Left ventricle myocardium inferior (tissue), 1 donor: ENCODE data around the gene FAM13C. TPM values are rescaled to one million over a fixed set of nuclear protein-coding genes. Genes with fewer than 3 reads are reported as not detected.
"Not testable (repeated sequence)": the region's sequence is repeated elsewhere in the genome, so short reads cannot be mapped to it uniquely, and the experiment has no call there.

Source experiments
- DNase-seq: peaks from one replicate; pipeline ENCODE4 v3.0.0-alpha.2; 2020
- H3K27ac ChIP-seq: fragments of 200-600 bp; replicated peaks from 2 replicates; pipeline ENCODE4 v1.8.0; 2021
- H3K27me3 ChIP-seq: fragments of 200-600 bp; 2 replicates; pipeline ENCODE4 v1.8.0; 2021; ENCODE audit warnings: low read depth
- H3K36me3 ChIP-seq: fragments of 200-600 bp; 2 replicates; pipeline ENCODE4 v1.8.0; 2021
- H3K4me1 ChIP-seq: fragments of 200-600 bp; 2 replicates; pipeline ENCODE4 v1.8.0; 2021
- H3K4me3 ChIP-seq: fragments of 200-600 bp; 2 replicates; pipeline ENCODE4 v1.8.0; 2021; ENCODE audit warnings: mild to moderate bottlenecking, moderate library complexity
- H3K9me3 ChIP-seq: fragments of 200-600 bp; replicated peaks from 2 replicates; pipeline ENCODE4 v1.8.0; 2021
- intact Hi-C: fragments of 100-400 bp; cut with micrococcal nuclease; formaldehyde crosslinking; loops from one replicate; pipeline ENCODE4 v1.11.0; 2022
- total RNA-seq: library from RNA; stranded (reverse); fragmentation: NEBNext Ultra II Directional; extraction: Animal tissue kit (Norgen Biotek cat#: 25700); gene quantifications from one replicate; pipeline ENCODE4 v1.2.1, GENCODE V29; 2021
- TF ChIP-seq, protein P1 (sequence below): fragments of 200-600 bp; IDR thresholded peaks from 2 replicates; pipeline ENCODE4 v1.8.0; 2021; ENCODE audit warnings: antibody characterized with exemption, mild to moderate bottlenecking, borderline replicate concordance
- donor health status: DM: no; HTN: yes; CAD: no; lungs with severe emphysema.

The FAM13C gene
- total RNA-seq, 1 donor from 2014 or later = 5.2 TPM

- Histone ChIP-seq H3K36me3 (no peaks in the 10 kb centered on the region), H3K4me3 (no peak overlapping the region), H3K4me1 (no peaks in the 10 kb centered on the region), H3K9me3 (no peaks in the 10 kb centered on the region), H3K27me3 (no peaks in the 10 kb centered on the region), H3K27ac (no peak overlapping the region)
- DNase-seq = no peak
- TF ChIP-seq, protein P1, sequence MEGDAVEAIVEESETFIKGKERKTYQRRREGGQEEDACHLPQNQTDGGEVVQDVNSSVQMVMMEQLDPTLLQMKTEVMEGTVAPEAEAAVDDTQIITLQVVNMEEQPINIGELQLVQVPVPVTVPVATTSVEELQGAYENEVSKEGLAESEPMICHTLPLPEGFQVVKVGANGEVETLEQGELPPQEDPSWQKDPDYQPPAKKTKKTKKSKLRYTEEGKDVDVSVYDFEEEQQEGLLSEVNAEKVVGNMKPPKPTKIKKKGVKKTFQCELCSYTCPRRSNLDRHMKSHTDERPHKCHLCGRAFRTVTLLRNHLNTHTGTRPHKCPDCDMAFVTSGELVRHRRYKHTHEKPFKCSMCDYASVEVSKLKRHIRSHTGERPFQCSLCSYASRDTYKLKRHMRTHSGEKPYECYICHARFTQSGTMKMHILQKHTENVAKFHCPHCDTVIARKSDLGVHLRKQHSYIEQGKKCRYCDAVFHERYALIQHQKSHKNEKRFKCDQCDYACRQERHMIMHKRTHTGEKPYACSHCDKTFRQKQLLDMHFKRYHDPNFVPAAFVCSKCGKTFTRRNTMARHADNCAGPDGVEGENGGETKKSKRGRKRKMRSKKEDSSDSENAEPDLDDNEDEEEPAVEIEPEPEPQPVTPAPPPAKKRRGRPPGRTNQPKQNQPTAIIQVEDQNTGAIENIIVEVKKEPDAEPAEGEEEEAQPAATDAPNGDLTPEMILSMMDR = peak; percentile 65
- intact Hi-C loops = loop anchor here (5.0 kb wide), 2 partner anchors 283 to 387 kb away; no protein-coding TSS in a partner anchor
Observed at GRCh38 chr10:59234816-59235429, 127.4 kb downstream of the FAM13C start.

- TF ChIP-seq, protein P1 = no peak
- H3K4me1 ChIP-seq = no peaks in the 10 kb centered on the region
- DNase-seq = no peak
- no peak overlapping the region for H3K27ac ChIP-seq
- no peak overlapping the region for H3K4me3 ChIP-seq
- no peaks in the 10 kb centered on the region for H3K27me3 ChIP-seq
- H3K36me3 ChIP-seq = no peaks in the 10 kb centered on the region
- intact Hi-C loops = loop anchor here (5.0 kb wide), 1 partner anchor 282 kb away; no protein-coding TSS in a partner anchor
- H3K9me3 ChIP-seq = no peaks in the 10 kb centered on the region
Observed at GRCh38 chr10:59234194-59234593, 128.2 kb downstream of the FAM13C start.

- Histone ChIP-seq H3K4me1 (no peaks in the 10 kb centered on the region), H3K36me3 (no peaks in the 10 kb centered on the region), H3K4me3 (no peak overlapping the region), H3K9me3 (no peaks in the 10 kb centered on the region), H3K27ac (no peak overlapping the region), H3K27me3 (no peaks in the 10 kb centered on the region)
- TF ChIP-seq, protein P1 = no peak
- DNase-seq = no peak
- intact Hi-C loops = loop anchor here (10.0 kb wide), 1 partner anchor 445 kb away; no protein-coding TSS in a partner anchor
Observed at GRCh38 chr10:59229441-59229840, 132.9 kb downstream of the FAM13C start.

- no peaks in the 10 kb centered on the region for H3K9me3 ChIP-seq
- DNase-seq = no peak
- no peak overlapping the region for H3K4me3 ChIP-seq
- no peaks in the 10 kb centered on the region for H3K27me3 ChIP-seq
- no peaks in the 10 kb centered on the region for H3K4me1 ChIP-seq
- no peak overlapping the region for H3K27ac ChIP-seq
- TF ChIP-seq, protein P1 = no peak
- H3K36me3 ChIP-seq = no peaks in the 10 kb centered on the region
- intact Hi-C loops = loop anchor here (10.0 kb wide), 1 partner anchor 442 kb away; no protein-coding TSS in a partner anchor
Observed at GRCh38 chr10:59227136-59227673, 135.1 kb downstream of the FAM13C start.

DNA sequence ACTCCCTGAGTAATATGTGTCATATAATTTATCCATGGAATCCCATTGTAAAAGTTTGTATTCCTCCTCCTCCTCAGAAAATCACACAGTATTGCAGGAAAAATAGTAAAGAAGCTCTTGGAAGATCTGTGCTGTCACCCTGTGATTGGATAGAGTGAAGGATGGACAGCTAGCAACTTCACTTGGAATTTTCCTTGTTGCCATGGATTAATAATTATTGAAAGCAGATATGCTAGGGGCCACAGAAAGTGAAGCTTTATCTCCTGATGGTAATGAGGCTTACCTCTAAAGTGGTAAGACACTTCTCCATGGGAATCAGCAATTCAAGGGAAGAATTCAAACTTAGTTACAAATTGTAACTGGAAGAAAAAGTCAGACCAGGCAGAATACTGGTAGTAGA lies 137.1 kb downstream of the FAM13C start:
- H3K27me3 ChIP-seq = no peaks in the 10 kb centered on the region
- H3K4me3 ChIP-seq = no peak overlapping the region
- TF ChIP-seq, protein P1 = no peak
- intact Hi-C loops = loop anchor here (10.0 kb wide), 1 partner anchor 440 kb away; no protein-coding TSS in a partner anchor
- no peak overlapping the region for H3K27ac ChIP-seq
- H3K9me3 ChIP-seq = no peaks in the 10 kb centered on the region
- no peaks in the 10 kb centered on the region for H3K36me3 ChIP-seq
- H3K4me1 ChIP-seq = no peaks in the 10 kb centered on the region
- DNase-seq = no peak

GRCh38 chr10:59223597-59223996 lies 138.8 kb downstream of the FAM13C start:
- H3K27me3 ChIP-seq, H3K9me3 ChIP-seq, DNase-seq, H3K27ac ChIP-seq, H3K36me3 ChIP-seq, H3K4me3 ChIP-seq, H3K4me1 ChIP-seq: not testable (repeated sequence)
- intact Hi-C loops = loop anchor here (10.0 kb wide), 1 partner anchor 439 kb away; no protein-coding TSS in a partner anchor
